Endothelial cell (in vitro differentiated cells): ENCODE measurements around the gene TUBB4A. TPM values are rescaled to one million over a fixed set of nuclear protein-coding genes. Genes with fewer than 3 reads are reported as not detected.

Experiments used
- DNase-seq: peaks from one replicate; pipeline ENCODE4 v3.0.0; 2021; ENCODE audit warnings: low spot score
- H3K27ac Mint-ChIP-seq: one replicate; pipeline ENCODE4 v1.8.0; 2021; ENCODE audit warnings: mixed read lengths, inconsistent platforms; ENCODE audit not compliant: unreplicated experiment
- H3K27me3 Mint-ChIP-seq: one replicate; pipeline ENCODE4 v1.8.0; 2021; ENCODE audit warnings: mild to moderate bottlenecking, moderate library complexity, mixed read lengths, inconsistent platforms; ENCODE audit not compliant: unreplicated experiment
- H3K36me3 Mint-ChIP-seq: one replicate; pipeline ENCODE4 v1.8.0; 2021; ENCODE audit warnings: mild to moderate bottlenecking, low read depth, mixed read lengths, inconsistent platforms; ENCODE audit not compliant: unreplicated experiment
- H3K4me1 Mint-ChIP-seq: one replicate; pipeline ENCODE4 v1.8.0; 2021; ENCODE audit warnings: mild to moderate bottlenecking, mixed read lengths, inconsistent platforms; ENCODE audit not compliant: unreplicated experiment
- H3K4me3 Mint-ChIP-seq: one replicate; pipeline ENCODE4 v1.8.0; 2021; ENCODE audit warnings: mild to moderate bottlenecking, mixed read lengths, inconsistent platforms; ENCODE audit not compliant: unreplicated experiment
- H3K9me3 Mint-ChIP-seq: one replicate; pipeline ENCODE4 v1.8.0; 2021; ENCODE audit warnings: mixed read lengths, inconsistent platforms; ENCODE audit not compliant: unreplicated experiment
- total RNA-seq: library from RNA; stranded (reverse); fragmentation: NEBNext Ultra II Directional; extraction: Animal tissue kit (Norgen Biotek cat#: 25700); gene quantifications from one replicate; pipeline ENCODE4 v1.2.1, GENCODE V29; 2021; ENCODE audit not compliant: unreplicated experiment
- TF ChIP-seq, protein P1 (sequence below): fragments of 200-600 bp; sonication (generic); IDR thresholded peaks from one replicate; pipeline ENCODE4 v1.5.0; 2021; ENCODE audit warnings: antibody characterized with exemption; ENCODE audit not compliant: unreplicated experiment

TUBB4A gene
- total RNA-seq, 1 donor from 2014 or later = 0.21 TPM

DNA sequence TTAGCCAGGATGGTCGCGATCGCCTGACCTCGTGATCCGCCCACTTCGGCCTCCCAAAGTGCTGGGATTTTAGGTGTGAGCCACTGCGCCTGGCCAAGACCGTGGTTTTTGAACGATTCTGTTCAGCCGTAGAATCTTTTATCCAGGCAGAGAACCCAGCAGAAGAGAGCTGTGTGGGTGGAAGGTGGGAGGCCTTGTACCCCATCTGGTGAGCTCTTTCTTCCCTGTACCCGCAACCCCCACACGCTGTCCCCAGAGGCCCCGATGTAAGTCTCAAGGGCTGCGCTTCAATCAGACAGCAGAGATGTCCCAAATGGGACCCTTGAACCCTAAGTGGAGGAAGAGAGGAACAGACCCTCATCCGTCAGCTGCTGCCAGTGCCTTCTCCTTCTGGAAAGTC is 46.2 kb downstream of the TUBB4A start:
- H3K36me3 Mint-ChIP-seq = peaks cover 20% of the 10 kb centered on the region
- no peak overlapping the region for H3K4me3 Mint-ChIP-seq
- no peaks in the 10 kb centered on the region for H3K9me3 Mint-ChIP-seq
- H3K27me3 Mint-ChIP-seq = peaks cover 2% of the 10 kb centered on the region
- TF ChIP-seq, protein P1, sequence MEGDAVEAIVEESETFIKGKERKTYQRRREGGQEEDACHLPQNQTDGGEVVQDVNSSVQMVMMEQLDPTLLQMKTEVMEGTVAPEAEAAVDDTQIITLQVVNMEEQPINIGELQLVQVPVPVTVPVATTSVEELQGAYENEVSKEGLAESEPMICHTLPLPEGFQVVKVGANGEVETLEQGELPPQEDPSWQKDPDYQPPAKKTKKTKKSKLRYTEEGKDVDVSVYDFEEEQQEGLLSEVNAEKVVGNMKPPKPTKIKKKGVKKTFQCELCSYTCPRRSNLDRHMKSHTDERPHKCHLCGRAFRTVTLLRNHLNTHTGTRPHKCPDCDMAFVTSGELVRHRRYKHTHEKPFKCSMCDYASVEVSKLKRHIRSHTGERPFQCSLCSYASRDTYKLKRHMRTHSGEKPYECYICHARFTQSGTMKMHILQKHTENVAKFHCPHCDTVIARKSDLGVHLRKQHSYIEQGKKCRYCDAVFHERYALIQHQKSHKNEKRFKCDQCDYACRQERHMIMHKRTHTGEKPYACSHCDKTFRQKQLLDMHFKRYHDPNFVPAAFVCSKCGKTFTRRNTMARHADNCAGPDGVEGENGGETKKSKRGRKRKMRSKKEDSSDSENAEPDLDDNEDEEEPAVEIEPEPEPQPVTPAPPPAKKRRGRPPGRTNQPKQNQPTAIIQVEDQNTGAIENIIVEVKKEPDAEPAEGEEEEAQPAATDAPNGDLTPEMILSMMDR = no peak
- no peak overlapping the region for H3K27ac Mint-ChIP-seq
- peaks cover 7% of the 10 kb centered on the region for H3K4me1 Mint-ChIP-seq
- no peak for DNase-seq

DNA sequence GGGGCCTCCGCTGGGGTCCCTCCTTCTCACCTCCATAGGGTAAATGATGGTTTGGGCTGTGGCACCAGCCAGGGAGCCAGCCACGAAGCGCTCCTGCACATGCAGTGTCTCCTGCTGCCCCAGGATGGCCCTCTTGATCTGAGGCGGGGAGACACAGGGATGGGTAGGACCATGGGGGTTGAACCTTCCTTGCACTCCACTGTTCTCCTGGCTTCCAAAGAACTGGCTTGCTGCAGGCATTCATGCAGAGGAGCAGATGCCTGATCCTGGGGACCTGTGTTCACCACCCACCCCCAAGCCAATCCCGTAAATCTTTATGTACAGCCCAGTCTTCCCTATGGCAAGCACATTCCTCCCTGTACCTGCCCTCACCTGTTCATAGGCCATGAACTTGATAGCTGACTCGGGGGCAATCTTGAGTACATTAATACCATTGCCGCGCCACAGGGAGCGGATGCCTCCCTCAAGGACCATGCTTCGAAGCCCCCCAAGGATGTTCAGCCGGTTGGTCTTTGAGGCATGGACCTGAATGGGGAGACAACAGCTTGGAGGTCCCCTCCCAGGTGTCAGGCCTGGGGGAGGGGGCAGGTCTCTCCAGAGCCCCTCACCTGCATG is 48.1 kb downstream of the TUBB4A start:
- Mint-ChIP-seq H3K4me3 (no peak overlapping the region), H3K27me3 (peaks cover 7% of the 10 kb centered on the region), H3K27ac (no peak overlapping the region), H3K36me3 (peaks cover 20% of the 10 kb centered on the region), H3K9me3 (no peaks in the 10 kb centered on the region), H3K4me1 (peaks cover 4% of the 10 kb centered on the region)
- TF ChIP-seq, protein P1 = no peak
- no peak for DNase-seq

DNA sequence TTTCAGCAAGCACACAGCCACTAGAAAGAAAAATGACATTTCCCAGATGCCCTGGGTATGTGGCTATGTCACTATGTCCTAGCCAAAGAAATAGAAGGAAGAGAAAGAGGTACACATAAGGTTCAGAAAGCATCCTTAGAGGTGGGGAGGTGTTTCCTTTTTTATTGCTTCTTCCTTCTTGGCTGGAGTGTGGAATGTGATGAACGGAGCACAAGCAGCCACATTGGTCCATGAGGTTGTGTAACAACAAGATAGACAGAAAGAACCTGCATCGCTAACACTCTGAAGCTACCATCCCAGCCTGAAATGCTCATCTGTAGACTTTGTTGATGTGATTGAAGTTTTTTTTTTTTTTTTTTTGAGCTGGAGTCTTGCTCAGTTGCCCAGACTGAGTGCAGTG is 49.2 kb downstream of the TUBB4A start:
- Mint-ChIP-seq H3K27ac (no peak overlapping the region), H3K27me3 (peaks cover 7% of the 10 kb centered on the region)
- TF ChIP-seq, protein P1 = no peak

DNA sequence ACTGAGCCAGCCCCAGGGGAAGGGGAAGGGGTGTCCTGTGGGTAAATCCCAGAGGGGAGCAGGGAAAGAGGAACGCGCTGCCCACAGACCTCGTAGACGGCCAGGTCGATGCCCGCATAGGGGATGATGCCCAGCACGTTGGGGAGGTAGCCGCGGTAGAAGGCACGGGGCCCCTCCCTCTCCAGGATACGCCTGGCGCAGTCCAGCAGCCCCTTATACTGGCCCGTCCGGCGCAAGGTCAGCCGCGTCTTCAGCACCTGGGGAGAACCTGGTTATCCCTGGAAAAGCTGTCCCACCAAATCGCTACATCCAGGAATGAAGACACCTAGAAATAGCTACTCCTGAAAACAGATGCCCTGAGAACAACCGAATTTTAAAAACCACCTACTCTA is 49.9 kb downstream of the TUBB4A start:
- no peak for DNase-seq
- H3K4me1 Mint-ChIP-seq = no peaks in the 10 kb centered on the region
- H3K36me3 Mint-ChIP-seq = peaks cover 20% of the 10 kb centered on the region
- TF ChIP-seq, protein P1 = no peak
- peaks cover 4% of the 10 kb centered on the region for H3K27me3 Mint-ChIP-seq
- no peak overlapping the region for H3K27ac Mint-ChIP-seq
- no peak overlapping the region for H3K4me3 Mint-ChIP-seq
- no peaks in the 10 kb centered on the region for H3K9me3 Mint-ChIP-seq

More for the DNA sequence above, 49.2 kb downstream of the TUBB4A start:
- Mint-ChIP-seq H3K9me3 (no peaks in the 10 kb centered on the region), H3K36me3 (peaks cover 20% of the 10 kb centered on the region), H3K4me3 (no peak overlapping the region), H3K4me1 (no peaks in the 10 kb centered on the region)
- no peak for DNase-seq

DNA sequence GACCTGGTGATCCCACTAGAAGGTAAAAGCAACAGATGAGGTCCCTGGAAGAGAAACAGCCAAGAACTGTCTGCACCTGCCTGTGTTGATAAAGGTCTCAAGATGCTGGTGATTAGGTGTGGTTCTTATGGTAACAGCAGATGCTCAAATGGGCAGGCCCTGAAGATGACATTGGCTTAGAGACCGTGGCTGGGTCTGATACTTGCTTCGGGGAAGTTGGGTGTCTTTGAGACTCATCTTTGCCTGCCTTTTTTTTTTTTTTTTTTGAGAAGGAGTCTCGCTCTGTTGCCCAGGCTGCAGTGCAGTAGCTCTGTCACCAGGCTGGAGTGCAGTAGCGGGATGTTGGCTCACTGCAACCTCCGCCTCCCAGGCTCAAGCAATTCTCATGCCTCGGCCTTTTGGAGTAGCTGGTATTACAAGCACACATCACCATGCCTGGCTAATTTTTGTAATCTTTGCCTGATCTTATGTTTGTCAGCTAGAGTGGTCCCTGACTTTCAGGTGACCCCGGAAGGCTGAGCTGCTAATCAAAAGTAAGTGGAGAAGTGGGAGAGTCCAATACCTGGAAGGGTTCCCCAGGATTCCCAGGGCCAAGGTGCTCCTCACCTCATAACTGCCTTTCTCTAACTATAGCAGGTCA is 50.4 kb downstream of the TUBB4A start:
- TF ChIP-seq, protein P1 = no peak
- H3K4me3 Mint-ChIP-seq = no peak overlapping the region
- H3K27me3 Mint-ChIP-seq = peaks cover 4% of the 10 kb centered on the region
- no peaks in the 10 kb centered on the region for H3K4me1 Mint-ChIP-seq
- H3K36me3 Mint-ChIP-seq = peaks cover 20% of the 10 kb centered on the region
- H3K27ac Mint-ChIP-seq = no peak overlapping the region
- H3K9me3 Mint-ChIP-seq = no peaks in the 10 kb centered on the region
- DNase-seq = no peak
